GM12864 (cell line): ENCODE measurements around the gene SPATA46.

Experiments used
- DNase-seq: peaks from one replicate; pipeline ENCODE4 v3.0.0-alpha.2; 2011; ENCODE audit warnings: low read depth
- H3K4me3 ChIP-seq: 2 replicates; pipeline ENCODE4 v1.5.1; 2011; ENCODE audit warnings: mild to moderate bottlenecking, low read depth, low read length, control low read depth
- CTCF ChIP-seq: IDR thresholded peaks from 2 replicates; pipeline ENCODE4 v1.5.1; 2011; ENCODE audit warnings: low read depth, mild to moderate bottlenecking, moderate library complexity, low read length, control low read depth, inconsistent platforms; ENCODE audit errors: missing control alignments

The SPATA46 gene

GRCh38 chr1:162373541-162374260 is 3.0 kb downstream of the SPATA46 start:
- H3K4me3 ChIP-seq: no peak overlapping the region
- TF ChIP-seq CTCF: no peak
- no peak for DNase-seq

GRCh38 chr1:162373072-162373427 is 3.6 kb downstream of the SPATA46 start:
- DNase-seq: no peak
- no peak for TF ChIP-seq CTCF
- no peak overlapping the region for H3K4me3 ChIP-seq

GRCh38 chr1:162372159-162373071 is 4.2 kb downstream of the SPATA46 start:
- no peak overlapping the region for H3K4me3 ChIP-seq
- no peak for TF ChIP-seq CTCF
- DNase-seq: no peak

- TF ChIP-seq CTCF: no peak
- DNase-seq: no peak
Observed at GRCh38 chr1:162371611-162372010, 5.0 kb downstream of the SPATA46 start.

GRCh38 chr1:162370721-162371120 is 5.9 kb downstream of the SPATA46 start:
- TF ChIP-seq CTCF: no peak
- no peak overlapping the region for H3K4me3 ChIP-seq
- no peak for DNase-seq

More at GRCh38 chr1:162371611-162372010, 5.0 kb downstream of the SPATA46 start:
- H3K4me3 ChIP-seq: no peak overlapping the region

- DNase-seq: no peak
- TF ChIP-seq CTCF: no peak
- no peak overlapping the region for H3K4me3 ChIP-seq
Observed at GRCh38 chr1:162370161-162370560, 6.5 kb downstream of the SPATA46 start.
